CD1c-positive myeloid dendritic cell (primary cell): Measurements from ENCODE around the gene NFE2L3.
A peak's percentile ranks its signal among the peaks of the same experiment; 100 is the strongest.
"Not testable (repeated sequence)": the region's sequence is repeated elsewhere in the genome, so short reads cannot be mapped to it uniquely, and the experiment has no call there.

ENCODE experiments used
- DNase-seq: peaks from one replicate; pipeline ENCODE4 v3.0.0-alpha.2; 2016; ENCODE audit errors: extremely low spot score

Gene NFE2L3

GRCh38 chr7:26167303-26167934, 15.4 kb downstream of the NFE2L3 start:
- peak; percentile 10 for DNase-seq

- no peak for DNase-seq
These were observed 16.5 kb downstream of the NFE2L3 start for GRCh38 chr7:26168458-26169023.

- DNase-seq, result no peak
These were observed 17.3 kb downstream of the NFE2L3 start for GRCh38 chr7:26169271-26169670.

GRCh38 chr7:26170663-26171062, 18.7 kb downstream of the NFE2L3 start:
- DNase-seq, result no peak

- no peak for DNase-seq
These were observed 19.6 kb downstream of the NFE2L3 start for GRCh38 chr7:26171601-26172000.

- DNase-seq, result peak; percentile 5
These were observed 20.1 kb downstream of the NFE2L3 start for GRCh38 chr7:26172048-26172447.

- DNase-seq, result not testable (repeated sequence)
These were observed 23.9 kb downstream of the NFE2L3 start for GRCh38 chr7:26175903-26176302.

GRCh38 chr7:26176696-26177095, 24.7 kb downstream of the NFE2L3 start:
- DNase-seq, result not testable (repeated sequence)

GRCh38 chr7:26177269-26177668, 25.3 kb downstream of the NFE2L3 start:
- DNase-seq, result not testable (repeated sequence)

GRCh38 chr7:26178272-26178960, 26.4 kb downstream of the NFE2L3 start:
- no peak for DNase-seq

- no peak for DNase-seq
These were observed 27.4 kb downstream of the NFE2L3 start for GRCh38 chr7:26179422-26179821.

- no peak for DNase-seq
These were observed 28.0 kb downstream of the NFE2L3 start for GRCh38 chr7:26179826-26180497.

- no peak for DNase-seq
These were observed 28.8 kb downstream of the NFE2L3 start for GRCh38 chr7:26180792-26181198.

GRCh38 chr7:26181474-26182227, 29.7 kb downstream of the NFE2L3 start:
- no peak for DNase-seq

GRCh38 chr7:26182283-26182682, 30.3 kb downstream of the NFE2L3 start:
- no peak for DNase-seq

GRCh38 chr7:26182706-26183105, 30.7 kb downstream of the NFE2L3 start:
- no peak for DNase-seq

- no peak for DNase-seq
These were observed 31.7 kb downstream of the NFE2L3 start for GRCh38 chr7:26183545-26184280.

GRCh38 chr7:26184281-26185101, 32.5 kb downstream of the NFE2L3 start:
- DNase-seq, result not testable (repeated sequence)

GRCh38 chr7:26185131-26185843, 33.3 kb downstream of the NFE2L3 start:
- DNase-seq, result no peak

GRCh38 chr7:26185844-26186180, 33.8 kb downstream of the NFE2L3 start:
- DNase-seq, result no peak
